Keratinocyte (primary cell): ENCODE data around the gene SULT1A1. TPM values are rescaled to one million over a fixed set of nuclear protein-coding genes. Genes with fewer than 3 reads are reported as not detected.
A peak's percentile ranks its signal among the peaks of the same experiment; 100 is the strongest.

Source experiments
- DNase-seq: peaks from one replicate; pipeline ENCODE4 v3.0.0-alpha.2; 2011; ENCODE audit warnings: low read depth, missing footprints, low spot score
- FAIRE-seq: peaks from 2 replicates; lab custom pipeline; 2011; peaks lifted over from hg19 to GRCh38; lab: Jason Lieb, UNC
- H2AFZ ChIP-seq: 2 replicates; pipeline ENCODE4 v1.6.0; 2012; ENCODE audit warnings: low read length, control low read depth, inconsistent platforms; ENCODE audit not compliant: control insufficient read depth
- H3K27ac ChIP-seq: 2 replicates; pipeline ENCODE4 v1.5.1; 2011; ENCODE audit warnings: low read length; ENCODE audit not compliant: control insufficient read depth, insufficient read depth
- H3K27me3 ChIP-seq: 3 replicates; pipeline ENCODE4 v1.6.0; 2011; ENCODE audit warnings: low read length; ENCODE audit not compliant: control insufficient read depth, insufficient read depth; ENCODE audit errors: extremely low read depth
- H3K36me3 ChIP-seq, 2 experiments: 2 replicates in 1 of 2; 3 replicates in 1 of 2; pipeline ENCODE4 v1.5.1; 2011; ENCODE audit warnings: low read length in 2 of 2, mild to moderate bottlenecking in 1 of 2; ENCODE audit not compliant: control insufficient read depth in 2 of 2, insufficient read depth in 2 of 2; ENCODE audit errors: extremely low read depth in 1 of 2
- H3K4me1 ChIP-seq: 3 replicates; pipeline ENCODE4 v1.5.1; 2011; ENCODE audit warnings: low read length; ENCODE audit not compliant: control insufficient read depth, insufficient read depth; ENCODE audit errors: extremely low read depth
- H3K4me2 ChIP-seq: 3 replicates; pipeline ENCODE4 v1.6.0; 2011; ENCODE audit warnings: low read depth, low read length; ENCODE audit not compliant: control insufficient read depth, insufficient read depth; ENCODE audit errors: extremely low read depth
- H3K4me3 ChIP-seq, 3 experiments: fragments of 200-600 bp in 1 of 3; sonication (generic) in 1 of 3; 2 replicates in 2 of 3; 3 replicates in 1 of 3; pipeline ENCODE4 v1.5.1; 2011 to 2016; ENCODE audit warnings: low read length in 3 of 3, mild to moderate bottlenecking in 3 of 3, control low read depth in 2 of 3, inconsistent platforms in 1 of 3, low read depth in 1 of 3, mixed read lengths in 1 of 3, mixed run types in 1 of 3, moderate library complexity in 1 of 3; ENCODE audit not compliant: control insufficient read depth in 2 of 3, insufficient read depth in 2 of 3; ENCODE audit errors: extremely low read depth in 1 of 3
- H3K79me2 ChIP-seq: 2 replicates; pipeline ENCODE4 v1.6.0; 2012; ENCODE audit warnings: low read length; ENCODE audit not compliant: control insufficient read depth, insufficient read depth
- H3K9ac ChIP-seq: 3 replicates; pipeline ENCODE4 v1.6.0; 2011; ENCODE audit warnings: low read length; ENCODE audit not compliant: control insufficient read depth, insufficient read depth; ENCODE audit errors: extremely low read depth
- H3K9me1 ChIP-seq: 3 replicates; pipeline ENCODE4 v1.6.0; 2011; ENCODE audit warnings: low read length; ENCODE audit not compliant: control insufficient read depth, insufficient read depth; ENCODE audit errors: extremely low read depth
- H3K9me3 ChIP-seq: 2 replicates; pipeline ENCODE4 v1.5.1; 2012; ENCODE audit warnings: low read depth, low read length; ENCODE audit not compliant: control insufficient read depth
- H4K20me1 ChIP-seq: 3 replicates; pipeline ENCODE4 v1.6.0; 2011; ENCODE audit warnings: low read length; ENCODE audit not compliant: control insufficient read depth, insufficient read depth; ENCODE audit errors: extremely low read depth
- CTCF ChIP-seq, 3 experiments: IDR thresholded peaks in 1 of 3; conservative IDR thresholded peaks in 1 of 3; optimal IDR thresholded peaks in 1 of 3; 2 replicates in 2 of 3; 3 replicates in 1 of 3; pipeline versions ENCODE3 to v1.5.1; 2011; ENCODE audit warnings: low read length in 3 of 3, mild to moderate bottlenecking in 3 of 3, moderate library complexity in 2 of 3, control low read depth in 1 of 3, inconsistent platforms in 1 of 3; ENCODE audit not compliant: insufficient read depth in 2 of 3; ENCODE audit errors: extremely low read depth in 1 of 3
- EZH2 ChIP-seq: IDR thresholded peaks from one replicate; pipeline ENCODE4 v1.6.1; 2012; ENCODE audit warnings: inconsistent platforms, mild to moderate bottlenecking, low read length, moderate library complexity
- dilution Hi-C: fragments of 300-500 bp; cut with MboI; formaldehyde crosslinking; loops from one replicate; pipeline ENCODE4 v1.7.0; 2020; ENCODE audit warnings: low sequenced_read_pairs; ENCODE audit not compliant: extremely low pct_ligation_motif_present
- polyA plus RNA-seq, 5 experiments: library from polyadenylated mRNA; depleted of rRNA in 3 of 5; stranded (reverse) in 3 of 5; stranded (forward) in 1 of 5; unstranded in 1 of 5; fragments of >200 nt; gene quantifications; 1 replicate in 1 of 5; 2 replicates in 3 of 5; 3 replicates in 1 of 5; pipeline versions ENCODE4 v1.2.1 to v1.2.3, GENCODE V29; 2011 to 2012; ENCODE audit warnings: missing spikeins in 2 of 5, low read depth in 1 of 5, low replicate concordance in 1 of 5

The SULT1A1 gene
- polyA plus RNA-seq, 1 donor (not counting 4 experiments of a cell fraction or from before 2014, with no cell fraction given), result 1.6 TPM

GRCh38 chr16:28587386-28587785 lies 22.5 kb downstream of the SULT1A1 start:
- Histone ChIP-seq H3K79me2 (no peaks in the 10 kb centered on the region), H3K9me3 (no peaks in the 10 kb centered on the region), H3K4me2 (no peak overlapping the region), H2AFZ (no peak overlapping the region), H4K20me1 (no peaks in the 10 kb centered on the region), H3K9me1 (no peaks in the 10 kb centered on the region), H3K4me3 (no peak overlapping the region), H3K4me1 (peaks cover 6% of the 10 kb centered on the region), H3K36me3 (peaks cover 6 to 7% of the 10 kb centered on the region in 2 experiments), H3K27me3 (no peaks in the 10 kb centered on the region), H3K27ac (no peak overlapping the region), H3K9ac (no peak overlapping the region)
- peak; percentile 5 for DNase-seq
- peak; percentile 23 for FAIRE-seq
- dilution Hi-C loops, result no loop called here
- TF ChIP-seq CTCF (optimal IDR thresholded peaks at IDR 0.05 in 1 of 3, IDR thresholded peaks at IDR 0.05 in 1 of 3, conservative IDR thresholded peaks at IDR 0.05 in 1 of 3; ENCODE audit: extremely low read depth in 1 of 3, insufficient read depth in 2 of 3, low read length in 3 of 3) (no peak), EZH2 (no peak)

- dilution Hi-C loops, result no loop called here
- Histone ChIP-seq H3K79me2 (no peaks in the 10 kb centered on the region), H3K9ac (no peak overlapping the region), H3K9me3 (no peaks in the 10 kb centered on the region), H2AFZ (no peak overlapping the region), H3K4me2 (no peak overlapping the region), H3K4me1 (peaks cover 6% of the 10 kb centered on the region), H3K27ac (no peak overlapping the region), H3K9me1 (no peaks in the 10 kb centered on the region), H3K4me3 (no peak overlapping the region), H3K36me3 (peaks cover 6 to 7% of the 10 kb centered on the region in 2 experiments), H3K27me3 (no peaks in the 10 kb centered on the region), H4K20me1 (no peaks in the 10 kb centered on the region)
- no peak for TF ChIP-seq EZH2
- TF ChIP-seq CTCF (optimal IDR thresholded peaks at IDR 0.05 in 1 of 3, IDR thresholded peaks at IDR 0.05 in 1 of 3, conservative IDR thresholded peaks at IDR 0.05 in 1 of 3; ENCODE audit: extremely low read depth in 1 of 3, insufficient read depth in 2 of 3, low read length in 3 of 3), result no peak
- FAIRE-seq, result no peak
- no peak for DNase-seq
Measured at GRCh38 chr16:28586466-28586865, 23.4 kb downstream of the SULT1A1 start.
